ENCODE data around the gene LCN10.

Gene LCN10

GRCh38 chr9:136717399-136717798 lies 25.3 kb downstream of the LCN10 start:
- Histone ChIP-seq H3K4me3 (replicated peaks; ENCODE audit: low read depth, low read length) (no peak overlapping the region), H3K36me3 (ENCODE audit: control insufficient read depth, insufficient read depth, low read length) (peaks cover 3% of the 10 kb centered on the region), H3K27me3 (replicated peaks; ENCODE audit: control insufficient read depth, insufficient read depth, low read length) (peaks cover 2% of the 10 kb centered on the region)
- no peak for DNase-seq (ENCODE audit: extremely low read depth, insufficient read length)
- no peak for TF ChIP-seq CTCF (IDR thresholded peaks at IDR 0.05; ENCODE audit: insufficient read depth, low read length, poor library complexity, severe bottlenecking)

GRCh38 chr9:136714893-136715274 lies 27.9 kb downstream of the LCN10 start:
- H3K4me3 ChIP-seq (replicated peaks; ENCODE audit: low read depth, low read length), result no peak overlapping the region
- no peak for TF ChIP-seq CTCF (IDR thresholded peaks at IDR 0.05; ENCODE audit: insufficient read depth, low read length, poor library complexity, severe bottlenecking)
- no peaks in the 10 kb centered on the region for H3K36me3 ChIP-seq (ENCODE audit: control insufficient read depth, insufficient read depth, low read length)
- peaks cover 2% of the 10 kb centered on the region for H3K27me3 ChIP-seq (replicated peaks; ENCODE audit: control insufficient read depth, insufficient read depth, low read length)
- no peak for DNase-seq (ENCODE audit: extremely low read depth, insufficient read length)

- DNase-seq (ENCODE audit: extremely low read depth, insufficient read length), result no peak
- TF ChIP-seq CTCF (IDR thresholded peaks at IDR 0.05; ENCODE audit: insufficient read depth, low read length, poor library complexity, severe bottlenecking), result no peak
- no peaks in the 10 kb centered on the region for H3K36me3 ChIP-seq (ENCODE audit: control insufficient read depth, insufficient read depth, low read length)
- no peak overlapping the region for H3K4me3 ChIP-seq (replicated peaks; ENCODE audit: low read depth, low read length)
- H3K27me3 ChIP-seq (replicated peaks; ENCODE audit: control insufficient read depth, insufficient read depth, low read length), result peaks cover 2% of the 10 kb centered on the region
These were observed 28.4 kb downstream of the LCN10 start for GRCh38 chr9:136714096-136714892.

GRCh38 chr9:136713550-136713949 lies 29.2 kb downstream of the LCN10 start:
- Histone ChIP-seq H3K27me3 (replicated peaks; ENCODE audit: control insufficient read depth, insufficient read depth, low read length) (peaks cover 2% of the 10 kb centered on the region), H3K4me3 (replicated peaks; ENCODE audit: low read depth, low read length) (no peak overlapping the region), H3K36me3 (ENCODE audit: control insufficient read depth, insufficient read depth, low read length) (no peaks in the 10 kb centered on the region)
- TF ChIP-seq CTCF (IDR thresholded peaks at IDR 0.05; ENCODE audit: insufficient read depth, low read length, poor library complexity, severe bottlenecking), result no peak
- DNase-seq (ENCODE audit: extremely low read depth, insufficient read length), result no peak

- H3K36me3 ChIP-seq (ENCODE audit: control insufficient read depth, insufficient read depth, low read length), result no peaks in the 10 kb centered on the region
- H3K4me3 ChIP-seq (replicated peaks; ENCODE audit: low read depth, low read length), result no peak overlapping the region
- TF ChIP-seq CTCF (IDR thresholded peaks at IDR 0.05; ENCODE audit: insufficient read depth, low read length, poor library complexity, severe bottlenecking), result no peak
- H3K27me3 ChIP-seq (replicated peaks; ENCODE audit: control insufficient read depth, insufficient read depth, low read length), result peaks cover 2% of the 10 kb centered on the region
- DNase-seq (ENCODE audit: extremely low read depth, insufficient read length), result no peak
These were observed 29.8 kb downstream of the LCN10 start for GRCh38 chr9:136712690-136713544.
